ENCODE measurements around the gene THRA.

Gene THRA

DNA sequence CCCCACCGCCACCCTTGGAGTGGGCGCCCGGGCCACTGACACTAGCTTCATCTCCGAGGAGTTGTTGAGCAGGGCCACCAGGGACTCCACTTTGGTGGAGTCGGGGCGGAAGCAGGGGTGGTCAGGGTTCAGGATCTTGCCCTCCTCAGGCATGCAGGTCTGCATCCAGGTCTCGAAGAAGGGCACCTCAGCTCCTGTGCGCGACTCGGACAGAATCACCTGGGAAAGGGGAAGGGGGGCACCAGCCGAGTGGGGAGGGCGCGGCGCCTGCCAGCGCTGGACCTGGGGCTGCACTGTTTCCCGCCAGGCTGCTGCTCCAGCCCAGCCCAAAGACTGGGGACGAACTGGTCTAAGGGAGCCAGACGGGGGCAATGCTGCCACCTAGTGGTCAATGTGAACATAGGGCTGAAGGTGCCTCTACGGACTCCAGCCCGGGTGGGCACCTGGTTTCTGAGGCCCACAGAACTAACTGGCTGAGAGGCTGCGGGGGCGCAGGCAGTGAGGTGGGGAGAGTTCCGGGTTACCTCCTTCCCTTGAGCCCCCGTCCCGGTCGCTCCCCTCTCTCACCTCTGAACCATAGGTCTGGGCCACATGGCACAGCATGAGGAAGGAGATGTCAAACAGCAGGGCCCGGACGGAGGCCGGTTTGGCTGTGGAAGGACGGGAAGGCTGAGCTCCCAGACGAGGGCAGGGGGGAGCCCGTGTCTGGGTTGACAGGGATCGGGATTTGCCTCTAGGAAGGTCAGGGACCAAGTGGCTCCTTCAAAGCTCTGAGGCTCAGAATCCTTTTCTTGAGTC is 35.8 kb upstream of the THRA start:
- peak; percentile 73 for DNase-seq (ENCODE audit: low spot score)

DNA sequence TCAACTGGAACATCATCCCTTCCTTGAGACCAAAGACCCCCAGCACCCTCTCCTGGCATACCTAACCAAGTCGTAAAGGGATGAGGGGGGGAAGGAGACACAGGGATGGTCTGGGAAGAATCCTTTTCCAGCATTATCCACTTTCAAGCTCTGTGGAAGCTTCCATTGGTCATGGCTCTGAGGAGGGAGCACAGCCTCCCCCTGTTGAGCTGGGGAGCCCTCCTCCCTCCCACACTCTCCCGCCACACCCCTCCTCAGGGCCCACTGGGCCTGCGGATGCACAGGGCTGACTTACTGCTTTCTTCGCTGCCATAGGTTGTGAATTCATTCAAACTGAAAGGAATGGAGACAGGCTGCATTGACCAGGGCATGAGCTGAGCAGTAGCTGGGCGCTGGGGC is 35.2 kb upstream of the THRA start:
- no peak for DNase-seq (ENCODE audit: low spot score)

DNA sequence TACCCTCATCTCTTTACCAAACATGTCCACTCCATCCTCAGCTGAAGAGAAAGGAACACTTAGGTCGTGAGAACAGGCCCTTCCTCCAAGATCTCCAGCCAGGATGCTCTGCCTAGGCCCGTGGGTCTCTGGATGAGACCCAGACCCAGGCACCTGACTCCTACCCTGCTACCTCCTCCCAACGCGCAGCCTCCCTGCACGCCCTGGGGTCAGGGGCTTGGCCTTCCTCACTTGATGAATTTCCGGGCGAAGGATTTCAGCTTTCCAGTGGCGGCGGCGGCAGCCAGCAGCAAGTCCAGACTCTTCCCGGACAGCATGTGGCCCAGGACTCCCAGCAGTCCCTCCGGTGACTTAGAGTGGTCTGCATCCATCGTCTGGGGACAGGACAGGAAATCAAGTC is 34.2 kb upstream of the THRA start:
- DNase-seq (ENCODE audit: low spot score), result no peak

DNA sequence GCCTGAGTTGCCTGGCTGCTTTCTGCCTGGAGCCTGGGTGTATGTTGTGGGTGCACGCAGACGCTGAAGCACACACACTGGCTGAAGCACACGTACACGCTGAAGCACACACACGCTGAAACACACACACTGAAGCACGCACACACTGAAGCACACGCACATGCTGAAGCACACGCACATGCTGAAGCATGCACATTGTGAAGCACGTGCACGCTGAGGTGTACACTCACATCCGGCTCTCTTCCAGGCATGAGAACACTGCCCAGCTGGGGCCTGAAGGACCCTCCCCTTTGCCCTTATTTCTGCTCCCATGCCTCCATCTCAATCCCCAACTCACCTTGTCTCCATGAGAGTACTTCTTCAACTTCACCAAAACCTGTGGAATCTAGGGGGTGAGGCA is 31.1 kb upstream of the THRA start:
- DNase-seq (ENCODE audit: low spot score), result no peak

DNA sequence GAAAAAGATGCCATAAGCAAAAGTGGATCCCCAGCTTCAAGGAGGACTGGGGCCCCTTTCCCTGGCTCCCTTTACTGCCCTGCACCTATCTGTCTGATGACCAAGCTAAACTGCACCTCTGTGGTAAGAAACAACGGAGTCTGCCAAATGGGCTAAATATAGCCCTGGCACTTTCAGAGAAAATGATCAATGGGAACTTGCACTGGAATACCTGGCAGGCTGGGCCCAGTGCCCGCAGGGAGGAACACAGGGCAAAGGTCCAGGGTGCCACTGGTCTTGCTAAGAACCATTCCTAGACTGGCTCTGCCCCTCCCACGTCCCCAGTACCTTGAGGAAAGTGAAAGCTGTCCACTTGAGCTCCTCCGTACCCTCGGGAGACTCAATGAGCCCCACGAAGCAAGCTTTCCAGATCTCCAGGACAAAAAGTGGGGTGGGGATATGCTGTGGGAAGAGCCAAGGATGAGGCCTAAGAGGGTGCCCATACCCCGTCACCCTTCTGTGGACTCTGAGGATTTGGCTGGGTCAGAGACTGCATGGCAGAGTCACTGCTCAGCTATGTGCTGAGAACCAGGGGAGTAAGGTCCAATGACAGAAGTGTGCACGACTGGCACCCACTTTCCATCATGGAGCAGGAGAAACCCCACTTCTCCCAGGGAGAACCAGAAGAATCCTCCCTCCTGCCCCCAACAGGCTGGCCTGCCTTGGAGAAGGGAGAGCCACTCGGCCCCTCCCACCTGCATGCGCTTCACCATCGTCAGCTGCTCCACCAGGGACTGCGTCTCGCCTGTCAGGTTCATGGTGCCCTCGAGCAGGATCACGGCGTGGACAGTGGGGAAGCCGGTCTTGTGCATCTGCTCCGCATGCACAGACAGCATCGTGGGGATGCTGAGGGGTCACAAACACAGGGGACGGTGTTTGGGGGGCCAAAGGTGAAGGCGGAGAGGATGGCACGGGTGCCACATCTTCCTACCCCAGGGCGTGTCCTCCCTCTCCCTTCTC is 30.1 kb upstream of the THRA start:
- DNase-seq (ENCODE audit: low spot score), result no peak

DNA sequence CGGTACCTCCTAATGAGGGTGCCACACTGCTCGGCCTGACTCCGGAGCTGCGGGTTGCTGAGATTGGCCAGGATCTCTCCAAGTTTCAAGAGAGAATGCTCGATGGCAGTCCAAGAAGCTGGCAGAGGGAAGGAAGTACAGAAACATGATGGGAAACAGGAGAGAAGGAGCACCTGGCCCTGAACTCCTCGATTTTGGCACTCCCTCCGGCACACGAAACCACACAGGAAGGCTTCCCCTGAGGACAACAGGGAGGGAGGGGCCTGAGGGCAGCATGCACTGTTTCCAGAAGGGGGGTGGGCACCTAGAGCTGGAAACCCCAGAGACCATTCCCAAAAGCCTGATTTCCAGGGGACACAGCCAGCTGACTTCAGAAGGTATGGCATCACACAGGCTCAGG is 29.4 kb upstream of the THRA start:
- no peak for DNase-seq (ENCODE audit: low spot score)

DNA sequence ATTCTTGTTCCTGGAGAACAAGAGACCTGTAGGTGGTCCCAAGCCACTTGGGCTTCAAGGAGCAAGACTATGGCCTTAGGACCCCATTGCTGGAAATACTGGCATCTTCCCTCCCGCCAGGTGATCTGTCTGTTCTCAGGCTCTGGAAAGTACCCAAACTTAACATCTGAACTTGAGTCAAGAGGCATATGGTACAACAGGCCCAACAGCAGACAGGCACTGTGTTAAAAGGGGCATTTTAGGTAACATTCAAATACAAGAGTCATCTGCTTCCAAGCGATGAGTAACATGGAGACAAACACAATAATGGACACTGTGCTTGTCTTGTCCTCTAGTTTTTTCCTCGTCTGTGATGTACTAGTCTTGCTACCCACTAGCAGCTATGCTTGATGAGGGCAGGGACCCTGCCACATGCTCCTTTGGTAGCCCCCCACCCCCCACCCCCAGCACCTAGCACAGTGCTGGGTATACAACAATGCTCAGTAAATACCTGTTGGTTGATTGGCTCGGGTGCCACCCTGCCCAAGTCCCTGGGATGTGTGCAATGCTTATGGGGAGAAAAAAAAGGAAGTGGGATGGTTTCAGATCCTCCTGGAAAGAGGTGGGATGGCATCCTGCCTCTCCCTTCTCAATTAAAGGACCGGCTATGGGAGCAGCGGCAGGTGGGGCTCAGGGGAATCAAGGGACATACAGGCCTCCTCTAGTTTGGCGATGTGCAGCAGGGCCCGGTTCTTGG is 28.2 kb upstream of the THRA start:
- DNase-seq (ENCODE audit: low spot score), result no peak

DNA sequence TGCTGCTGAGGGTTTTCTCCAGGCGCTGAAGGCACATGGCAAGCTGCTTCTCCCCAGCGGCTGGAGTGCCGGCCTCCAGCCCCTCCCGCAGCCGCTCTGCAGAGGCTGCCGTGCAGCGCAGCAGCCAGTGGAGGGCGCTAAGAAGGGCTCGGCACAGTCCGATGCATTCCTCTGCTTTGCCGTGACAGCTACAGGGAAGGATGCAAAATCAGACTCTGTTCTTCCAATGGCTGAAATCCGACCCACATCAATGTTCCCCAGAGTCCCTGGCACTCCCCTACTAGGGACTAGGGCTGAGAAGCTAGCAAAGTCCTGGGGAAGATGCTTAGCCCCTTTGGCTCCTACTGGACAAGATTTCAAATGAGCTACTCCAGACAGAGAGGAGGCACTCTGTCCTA is 27.6 kb upstream of the THRA start:
- no peak for DNase-seq (ENCODE audit: low spot score)

DNA sequence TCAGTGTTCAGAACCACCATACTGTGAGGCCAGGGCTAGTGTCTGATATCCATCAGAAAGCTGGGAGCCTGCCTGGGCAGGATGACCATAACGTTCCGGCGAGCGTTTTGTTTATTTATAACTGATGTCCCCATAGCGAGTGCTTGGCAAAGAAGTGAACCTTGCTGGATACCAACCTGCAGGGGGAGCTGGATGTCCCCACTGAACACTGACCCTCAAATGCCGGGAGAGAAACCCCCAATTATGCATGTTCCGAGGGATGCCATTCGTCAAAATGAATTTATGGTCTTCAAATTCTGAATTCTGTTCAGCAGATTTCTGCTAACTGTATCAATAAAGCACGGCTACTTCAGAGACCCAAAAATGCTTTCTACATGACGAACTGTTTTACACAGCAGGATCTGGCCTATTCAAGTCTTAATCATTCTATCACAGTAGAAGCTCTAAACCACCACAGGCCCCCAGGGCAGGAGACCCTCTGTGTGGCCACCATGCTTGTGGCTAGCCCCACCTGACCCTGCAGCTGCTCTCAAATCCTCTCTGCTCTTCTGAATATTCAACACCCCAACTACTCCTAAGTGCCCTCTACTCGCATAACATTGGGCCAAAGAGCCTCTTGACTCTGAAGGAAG is 23.8 kb upstream of the THRA start:
- peak; percentile 56 for DNase-seq (ENCODE audit: low spot score)

DNA sequence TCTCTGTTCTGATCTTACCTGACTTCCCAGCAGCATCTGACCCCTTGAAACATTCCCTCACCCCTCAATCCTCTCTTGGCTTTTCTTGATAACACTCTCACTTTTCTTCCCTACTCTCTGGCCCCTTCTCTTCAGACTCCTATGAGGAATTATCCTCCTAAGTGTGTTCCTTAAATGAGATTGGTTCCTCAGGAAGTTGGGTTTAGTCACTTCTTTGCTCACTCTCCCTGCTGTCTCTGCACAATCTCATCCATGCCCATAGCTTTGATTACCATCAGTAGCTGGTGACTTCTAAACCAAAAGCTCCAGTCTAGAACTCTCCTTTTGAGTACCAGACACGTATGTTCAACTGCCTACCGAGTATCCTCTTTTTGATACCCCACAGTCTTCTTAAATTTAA is 21.6 kb upstream of the THRA start:
- DNase-seq (ENCODE audit: low spot score), result no peak

DNA sequence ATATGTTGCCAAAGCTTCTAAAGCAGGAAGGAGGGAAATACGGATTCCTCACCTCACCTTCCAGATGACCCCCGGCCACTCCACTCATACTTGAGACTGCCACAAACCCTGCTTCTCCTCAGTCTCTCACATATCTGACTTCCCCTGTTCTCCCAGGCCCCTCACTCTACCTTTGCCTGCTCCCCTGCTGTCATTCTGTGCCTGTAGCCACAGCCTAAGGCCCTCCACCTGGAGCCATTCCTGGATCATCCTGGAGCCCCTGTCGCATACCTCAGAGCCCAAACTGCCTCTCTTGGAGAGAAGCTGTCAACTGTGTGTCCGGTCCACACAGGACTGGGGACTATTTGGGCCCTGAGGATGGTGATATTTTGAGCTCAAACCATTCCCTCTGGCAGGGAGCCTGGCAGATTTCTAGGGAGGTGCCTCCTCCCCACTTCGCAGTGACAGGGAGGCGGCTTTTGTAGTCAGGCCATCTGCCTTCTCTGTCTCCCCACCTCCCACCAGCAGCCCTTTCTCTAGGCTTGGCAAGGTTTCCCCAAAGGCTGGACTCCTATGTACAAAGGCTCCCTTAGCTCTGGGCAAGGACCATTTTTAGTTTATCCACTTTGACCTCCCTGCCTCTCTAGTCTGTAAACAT is 6.3 kb upstream of the THRA start:
- DNase-seq (ENCODE audit: low spot score), result no peak

DNA sequence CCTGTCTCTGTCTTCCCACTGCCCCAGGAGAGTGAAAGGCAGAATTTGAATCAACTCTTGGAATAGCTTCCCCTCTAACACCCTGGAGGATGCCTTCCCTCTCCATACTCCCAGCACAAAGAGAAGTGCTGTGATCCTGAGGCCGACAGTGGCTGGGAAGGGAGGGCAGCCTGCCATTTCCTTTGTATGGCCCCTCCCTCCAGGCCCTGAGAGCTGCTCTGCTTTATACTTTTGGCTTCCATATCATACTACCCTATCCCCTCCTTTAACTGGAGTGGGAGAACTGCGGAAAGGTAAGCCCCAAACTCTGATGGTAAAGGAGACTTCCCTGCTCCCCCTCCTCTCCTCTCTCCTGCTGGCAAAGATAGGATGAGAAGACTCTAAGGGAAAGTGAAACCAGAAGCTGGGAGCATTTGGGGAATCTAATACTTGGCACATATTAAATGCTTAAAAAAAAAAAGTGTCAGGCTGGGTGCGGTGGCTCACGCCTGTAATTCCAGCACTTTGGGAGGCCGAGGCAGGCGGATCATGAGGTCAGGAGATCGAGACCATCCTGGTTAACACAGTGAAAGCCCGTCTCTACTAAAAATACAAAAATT is 4.5 kb upstream of the THRA start:
- no peak for DNase-seq (ENCODE audit: low spot score)

DNA sequence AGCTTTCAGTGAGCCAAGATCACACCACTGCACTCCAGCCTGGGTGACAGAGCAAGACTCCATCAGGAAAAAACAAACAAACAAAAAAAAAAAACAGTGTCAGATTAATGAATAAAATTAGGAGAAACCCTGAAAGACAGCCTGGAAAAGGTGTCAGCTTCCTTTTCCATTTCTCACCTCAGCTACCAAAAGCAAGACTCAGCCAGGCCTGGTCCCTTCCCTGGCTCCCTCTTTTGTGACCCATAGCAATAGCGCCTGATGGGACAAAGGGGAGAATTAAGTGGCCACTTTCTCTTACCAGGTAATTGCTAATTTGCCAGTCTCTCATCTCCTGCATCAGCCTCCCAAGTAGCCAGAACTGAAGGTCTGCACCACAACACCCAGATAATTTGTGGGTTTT is 3.9 kb upstream of the THRA start:
- DNase-seq (ENCODE audit: low spot score), result no peak

DNA sequence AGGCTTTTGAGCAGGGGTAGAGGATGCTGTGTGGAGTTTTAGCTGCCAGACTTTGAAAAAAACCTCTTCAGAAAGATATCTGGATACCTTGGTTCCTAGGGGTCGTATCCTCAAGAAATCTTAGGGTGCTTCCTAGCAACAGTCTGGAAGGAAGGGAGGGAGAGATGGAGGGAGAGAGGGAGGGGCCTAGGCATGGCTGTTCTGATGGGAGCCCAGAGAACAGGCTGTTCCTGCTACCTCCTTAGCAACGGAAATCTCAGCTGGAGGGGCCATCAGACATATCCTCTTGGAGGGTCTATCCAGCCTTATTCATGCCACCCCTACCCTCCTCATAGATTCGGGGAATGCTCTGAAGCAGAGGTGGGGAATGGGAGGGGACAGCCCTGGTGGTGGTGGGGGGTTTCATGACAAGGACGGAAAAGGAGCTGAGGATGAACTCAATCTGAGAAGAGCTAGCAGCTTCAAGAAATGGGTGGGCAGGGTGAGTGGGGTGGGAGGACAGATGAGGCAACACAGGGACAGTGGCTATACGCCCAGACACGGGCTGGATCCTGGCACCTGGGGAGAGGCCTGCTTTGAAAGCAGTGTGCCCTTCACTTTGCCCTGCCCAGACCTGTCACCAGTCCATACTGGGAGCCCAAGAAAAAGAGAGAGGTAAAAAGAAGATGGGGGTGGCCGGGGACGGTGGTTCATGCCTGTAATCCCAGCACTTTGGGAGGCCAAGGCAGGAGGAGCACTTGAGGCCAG is 2.9 kb upstream of the THRA start:
- no peak for DNase-seq (ENCODE audit: low spot score)

DNA sequence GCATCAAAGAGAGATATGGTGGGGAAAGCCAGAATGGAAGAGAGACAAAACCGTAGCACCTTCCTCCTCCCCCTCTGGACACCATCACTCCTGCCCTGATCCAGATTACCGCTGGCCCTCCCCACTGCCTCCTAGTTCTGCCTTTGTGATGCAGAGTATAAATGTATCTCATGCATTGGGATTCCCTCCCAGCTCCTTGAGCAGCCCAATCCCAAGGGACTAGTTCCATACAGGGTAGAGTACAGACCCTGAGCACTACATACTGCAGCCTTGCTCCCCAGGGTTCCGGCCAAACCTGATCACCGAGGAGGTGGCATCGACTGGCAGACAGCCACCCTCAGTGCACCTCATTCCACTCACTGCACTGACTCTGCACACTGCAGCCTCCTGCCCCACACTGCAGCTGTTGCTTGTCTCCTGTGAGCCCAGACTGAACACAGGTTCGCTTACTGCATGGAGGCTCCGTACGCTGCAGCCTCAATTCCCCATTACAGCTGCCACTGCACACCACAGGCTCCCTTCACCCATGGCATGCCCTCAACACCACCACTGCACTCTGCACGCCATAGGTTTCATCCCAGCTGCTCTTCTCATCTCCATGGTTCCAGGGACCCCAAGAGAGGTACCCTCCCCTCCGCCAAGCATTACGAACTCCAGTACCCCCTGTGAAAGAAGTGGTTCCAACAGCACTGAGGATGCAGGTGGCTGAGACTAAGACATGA is 1.7 kb upstream of the THRA start:
- no peak for DNase-seq (ENCODE audit: low spot score)

DNA sequence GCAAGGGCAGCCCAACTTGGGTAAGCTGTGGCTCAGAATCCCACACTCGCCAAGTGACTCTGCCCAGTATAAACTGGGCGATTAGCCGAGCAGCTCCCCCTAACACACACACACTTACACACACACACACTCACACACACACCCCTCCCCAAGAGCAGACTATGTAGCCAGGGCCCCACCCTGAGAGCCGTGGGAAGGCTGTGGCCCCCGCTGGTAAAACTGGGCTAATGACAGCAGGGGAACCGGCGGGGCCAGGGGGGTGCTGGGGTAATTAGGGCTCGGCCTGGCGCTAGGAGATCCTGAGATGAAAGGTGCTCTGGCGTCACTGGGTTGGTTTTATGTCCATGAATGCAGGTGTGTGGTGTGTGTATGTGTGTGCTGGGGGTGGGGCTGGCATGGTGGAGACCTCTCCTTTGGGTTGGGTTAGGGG is 1.1 kb upstream of the THRA start:
- no peak for DNase-seq (ENCODE audit: low spot score)

DNA sequence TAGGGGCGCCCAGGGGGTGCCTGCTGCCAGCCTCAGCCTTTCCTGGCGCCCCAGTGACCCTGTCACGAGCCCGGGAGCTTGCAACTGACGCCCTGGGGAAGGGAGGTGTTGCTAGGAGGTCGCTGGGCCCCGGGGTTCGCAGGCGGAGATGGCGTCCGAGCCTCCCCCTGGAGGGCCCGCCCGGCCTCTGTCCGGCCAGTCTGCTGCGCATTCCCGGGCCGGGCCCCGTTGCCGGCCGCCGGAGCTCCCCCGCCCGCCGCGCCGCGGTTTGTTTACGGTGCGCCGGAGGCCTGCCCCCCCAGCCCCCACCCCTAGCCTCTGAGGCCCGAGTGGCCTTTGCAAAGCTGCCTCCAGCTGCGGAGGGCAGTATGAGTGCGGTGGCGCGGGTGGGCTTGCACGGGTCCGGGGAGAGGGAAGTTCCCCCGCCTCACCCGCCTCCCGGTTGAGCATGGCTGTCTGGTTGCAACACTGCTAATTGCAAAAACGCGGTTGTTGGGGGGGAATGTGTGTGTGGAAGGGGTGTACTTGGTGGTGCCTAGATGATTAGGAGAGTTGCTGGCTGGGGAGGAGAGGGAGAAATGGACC is 514 bp downstream of the THRA start:
- DNase-seq (ENCODE audit: low spot score), result no peak

DNA sequence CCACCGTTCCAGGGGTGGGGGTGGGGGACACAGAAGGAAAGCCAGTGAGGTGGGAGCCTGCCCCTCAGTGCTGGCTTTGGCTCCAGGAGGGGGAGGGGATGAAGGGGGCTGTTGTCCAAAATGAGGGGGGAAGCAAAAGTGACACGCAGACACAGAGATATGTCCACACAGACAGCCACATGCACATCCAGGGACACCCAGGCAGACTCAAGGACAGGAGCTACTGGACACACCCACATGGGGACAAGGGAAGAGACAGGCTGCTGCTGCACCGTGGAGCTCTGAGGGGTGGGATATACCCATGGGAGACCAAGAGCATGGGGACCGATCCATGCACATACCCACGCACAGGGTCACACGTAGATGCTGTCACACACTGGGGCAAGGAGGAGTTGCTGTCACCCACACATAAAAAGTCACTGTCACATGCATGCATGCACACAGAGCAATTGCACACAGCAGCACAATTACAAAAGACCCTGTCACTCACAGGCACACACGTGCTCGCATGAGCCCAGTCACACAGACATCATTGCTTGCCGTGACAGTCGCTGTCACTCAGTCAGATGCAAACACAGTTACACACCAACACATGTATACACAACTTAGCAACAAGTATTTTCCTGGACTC is 1.3 kb downstream of the THRA start:
- DNase-seq (ENCODE audit: low spot score), result no peak

All from kidney tubule cell (primary cell).